Measurements from ENCODE around the gene PTGDR2.

PTGDR2 gene

GRCh38 chr11:60809249-60809648, 46.5 kb downstream of the PTGDR2 start:
- no peak for DNase-seq

GRCh38 chr11:60803273-60803936, 52.3 kb downstream of the PTGDR2 start:
- no peak for DNase-seq

GRCh38 chr11:60801194-60801593, 54.6 kb downstream of the PTGDR2 start:
- no peak for DNase-seq
